RWPE1 (cell line): ENCODE results near the gene UGCG.
A peak's percentile ranks its signal among the peaks of the same experiment; 100 is the strongest.
"Not testable (repeated sequence)": the region's sequence is repeated elsewhere in the genome, so short reads cannot be mapped to it uniquely, and the experiment has no call there.

Experiments used
- CTCF ChIA-PET: fragments of 350-600 bp; sonication (Branson Sonifier 250); formaldehyde crosslinking; extraction: SDS; loops from one replicate; lab custom pipeline; 2021; lab: Yijun Ruan, JAX
- POLR2A ChIA-PET: fragments of 400-600 bp; formaldehyde crosslinking; extraction: SDS; loops from one replicate; lab custom pipeline; 2020; ENCODE audit warnings: antibody characterized with exemption; ENCODE audit not compliant: low non-redundant PET; lab: Yijun Ruan, JAX
- DNase-seq: peaks from one replicate; pipeline ENCODE4 v3.0.0; 2012; ENCODE audit warnings: low spot score
- H3K27ac ChIP-seq: fragments of 450-650 bp; 2 replicates; pipeline ENCODE4 v1.5.1; 2017
- CTCF ChIP-seq: fragments of 450-650 bp; conservative IDR thresholded peaks from 2 replicates; pipeline ENCODE4 v1.5.1; 2017; ENCODE audit warnings: low read depth, mild to moderate bottlenecking

UGCG gene

GRCh38 chr9:111872886-111873285, 23.7 kb upstream of the UGCG start:
- ChIA-PET CTCF (no interaction called here), POLR2A (no interaction called here)
- no peak for TF ChIP-seq CTCF
- no peak for DNase-seq
- H3K27ac ChIP-seq = no peak overlapping the region

- ChIA-PET CTCF (interaction anchor here (0.6 kb wide), 2 partner anchors 15 to 104 kb away, joined by 3 to 4 read pairs; no protein-coding TSS in a partner anchor), POLR2A (no interaction called here)
- peak overlapping the region; percentile 70 for H3K27ac ChIP-seq
- DNase-seq = no peak
- no peak for TF ChIP-seq CTCF
Measured at GRCh38 chr9:111873901-111874300, 22.7 kb upstream of the UGCG start.

GRCh38 chr9:111874500-111874899, 22.1 kb upstream of the UGCG start:
- ChIA-PET CTCF (interaction anchor here (0.6 kb wide), 1 partner anchor 15 kb away, joined by 3 read pairs; no protein-coding TSS in a partner anchor), POLR2A (no interaction called here)
- TF ChIP-seq CTCF = no peak
- no peak for DNase-seq
- H3K27ac ChIP-seq = peak overlapping the region; percentile 70

- H3K27ac ChIP-seq, CTCF ChIA-PET, POLR2A ChIA-PET, DNase-seq: not testable (repeated sequence)
Measured at GRCh38 chr9:111875291-111875690, 21.3 kb upstream of the UGCG start.

- CTCF ChIA-PET, DNase-seq, POLR2A ChIA-PET, H3K27ac ChIP-seq: not testable (repeated sequence)
Measured at GRCh38 chr9:111875691-111876090, 20.9 kb upstream of the UGCG start.

- no peak for DNase-seq
- no peak for TF ChIP-seq CTCF
- ChIA-PET POLR2A (no interaction called here), CTCF (no interaction called here)
- H3K27ac ChIP-seq = no peak overlapping the region; the same call in 1 of the 2 replicates
Measured at GRCh38 chr9:111876179-111876578, 20.4 kb upstream of the UGCG start.

GRCh38 chr9:111877420-111877819, 19.2 kb upstream of the UGCG start:
- POLR2A ChIA-PET = no interaction called here
- CTCF ChIA-PET = no interaction called here
- TF ChIP-seq CTCF = no peak
- no peak overlapping the region for H3K27ac ChIP-seq
- no peak for DNase-seq

- no peak for DNase-seq
- ChIA-PET CTCF (interaction anchor here (0.8 kb wide), 1 partner anchor 196 kb away, joined by 3 read pairs; no protein-coding TSS in a partner anchor), POLR2A (no interaction called here)
Measured at GRCh38 chr9:111878946-111879345, 17.7 kb upstream of the UGCG start.

More at GRCh38 chr9:111878946-111879345, 17.7 kb upstream of the UGCG start:
- no peak overlapping the region for H3K27ac ChIP-seq
- no peak for TF ChIP-seq CTCF
